ENCODE data around the gene CYLC2.

The CYLC2 gene

DNA sequence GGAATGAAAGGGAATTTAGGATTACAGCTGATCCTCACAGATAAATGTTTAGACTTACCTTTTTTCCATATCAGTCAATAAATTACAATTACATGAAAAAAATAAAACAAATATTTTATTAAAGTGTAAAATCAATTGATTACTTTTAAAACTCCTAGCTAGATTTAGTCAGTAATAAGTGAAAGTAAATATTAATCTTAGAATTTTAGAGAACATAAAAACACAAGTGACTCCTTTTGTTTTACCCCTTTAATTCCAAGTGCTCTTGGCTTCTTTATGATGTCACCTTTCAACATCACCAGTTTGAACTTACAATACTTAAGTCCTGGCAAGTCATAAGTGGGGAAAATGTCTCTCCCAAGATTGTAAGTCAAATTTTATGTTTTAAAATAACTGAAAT is at the start of gene CYLC2:
TSS of gene CYLC2 (plus strand) at position 301 of the 400 bp plus-strand sequence. CDS start at position 349, 48 bp downstream.
- DNase-seq: no peak

DNA sequence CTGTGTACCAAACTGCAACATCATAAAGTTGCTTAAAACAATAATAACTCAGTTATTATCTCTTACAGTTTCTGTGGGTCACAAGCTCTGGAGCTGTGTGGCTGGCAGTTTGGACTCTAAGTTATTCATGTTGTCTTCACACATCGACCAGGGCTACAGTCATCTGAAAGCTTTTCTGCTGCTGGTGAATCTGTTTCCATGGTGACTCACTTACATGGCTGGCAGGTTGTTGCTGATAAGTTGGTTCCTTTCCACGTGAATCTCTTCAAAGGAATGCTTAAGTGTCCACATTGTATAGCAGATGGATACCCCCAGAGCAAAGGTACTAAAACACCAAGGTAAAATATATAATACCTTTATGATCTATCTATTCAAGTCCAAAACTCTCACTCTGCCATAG is 44.8 kb upstream of the CYLC2 start:
- DNase-seq: no peak

DNA sequence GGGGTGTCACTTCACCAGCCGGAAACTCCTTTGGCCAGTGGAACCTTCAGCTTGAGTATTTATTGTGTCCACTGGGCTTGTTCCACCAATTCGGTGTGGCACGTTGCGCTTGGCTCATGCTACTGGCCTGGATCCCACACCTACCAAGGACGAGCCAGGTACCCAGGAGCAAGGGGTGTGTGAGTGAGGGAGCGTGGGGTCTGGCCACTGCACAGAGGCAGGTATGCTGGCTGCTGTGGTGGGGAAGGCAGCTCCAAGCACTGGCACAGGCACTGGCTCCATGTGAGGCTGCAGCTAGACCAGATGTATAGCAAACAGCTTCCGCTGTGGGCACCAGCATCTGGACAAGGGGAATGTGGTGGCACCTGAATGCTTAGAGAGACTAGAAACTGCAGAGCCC is 28.1 kb upstream of the CYLC2 start:
- DNase-seq: no peak

DNA sequence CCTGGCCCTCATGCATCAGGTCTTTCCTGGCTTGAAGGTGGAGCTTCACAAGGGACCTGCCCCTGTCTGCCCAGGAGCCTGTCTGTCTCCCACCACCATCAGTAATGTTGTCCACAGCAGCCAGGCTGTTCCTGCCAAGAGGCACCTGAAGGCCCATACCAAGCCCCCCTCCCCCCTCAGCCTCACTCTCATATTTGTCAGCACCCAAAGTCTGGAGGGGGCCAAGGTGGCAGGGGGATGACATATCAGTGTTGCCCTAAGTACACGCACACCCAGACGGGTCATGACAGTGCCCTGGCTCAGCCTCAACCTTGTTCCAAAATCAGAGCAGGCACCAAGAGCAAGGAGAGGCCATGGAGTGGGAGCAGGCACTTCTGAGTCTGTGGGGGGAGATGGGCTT is 27.2 kb upstream of the CYLC2 start:
- DNase-seq: no peak

GRCh38 chr9:102972780-102973179 is 22.4 kb upstream of the CYLC2 start:
- no peak for DNase-seq

- DNase-seq: no peak
Measured at GRCh38 chr9:102974530-102974929, 20.6 kb upstream of the CYLC2 start.

DNA sequence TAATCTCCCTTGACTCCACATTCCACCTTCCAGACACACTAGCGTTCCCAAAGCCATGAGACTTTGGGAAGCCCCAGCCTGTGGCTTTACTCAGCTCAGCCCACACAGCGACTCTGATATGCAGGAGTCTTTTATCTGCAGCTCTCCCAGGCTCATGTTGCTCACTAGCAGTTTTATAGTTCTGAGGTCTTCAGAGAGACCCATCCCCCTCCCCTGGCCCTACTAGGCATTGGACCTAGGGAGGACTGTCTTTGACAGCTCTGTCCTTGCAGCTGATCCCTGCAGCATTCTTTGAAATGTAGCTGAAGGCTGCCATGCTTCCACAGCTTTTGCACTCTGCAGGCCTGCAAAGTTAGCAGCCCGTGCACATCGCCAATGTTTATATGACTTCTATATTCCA is 19.9 kb upstream of the CYLC2 start:
- DNase-seq: no peak

DNA sequence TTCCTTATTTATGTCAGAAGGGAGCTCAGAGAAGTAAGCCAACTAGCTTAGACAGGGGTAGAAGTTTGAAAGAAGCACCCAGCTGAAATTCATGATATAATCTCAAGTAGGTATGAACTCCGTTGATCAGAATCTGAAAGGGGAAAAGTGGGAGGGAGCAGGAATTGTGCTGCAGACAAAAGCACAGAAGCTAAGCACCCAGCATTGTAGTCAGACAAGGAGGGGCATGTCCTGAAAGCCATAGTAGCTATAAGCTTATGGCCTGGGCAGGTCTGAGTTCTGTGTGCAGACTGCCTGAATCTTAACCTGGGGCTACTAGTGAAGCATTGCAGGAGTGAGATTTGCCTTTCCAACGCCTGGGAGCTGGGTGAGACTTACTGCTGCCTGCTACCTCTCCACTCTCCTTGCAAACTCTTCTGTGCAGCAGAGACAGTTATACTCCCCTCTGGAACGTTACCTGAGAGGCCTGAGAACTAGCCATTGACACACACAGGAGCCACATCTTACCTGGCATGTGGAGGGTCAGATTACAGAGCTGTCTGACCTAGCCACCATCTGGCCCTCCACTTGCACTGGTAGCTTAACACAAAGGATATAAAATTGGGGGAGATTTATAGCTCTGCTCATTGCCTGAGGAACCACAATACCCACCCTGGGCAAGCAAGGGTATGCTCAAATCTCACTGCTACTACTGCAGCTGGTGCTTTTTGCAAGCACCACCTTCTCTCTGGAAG is 9.8 kb upstream of the CYLC2 start:
- no peak for DNase-seq

- no peak for DNase-seq
Measured at GRCh38 chr9:102986425-102986824, 8.7 kb upstream of the CYLC2 start.

DNA sequence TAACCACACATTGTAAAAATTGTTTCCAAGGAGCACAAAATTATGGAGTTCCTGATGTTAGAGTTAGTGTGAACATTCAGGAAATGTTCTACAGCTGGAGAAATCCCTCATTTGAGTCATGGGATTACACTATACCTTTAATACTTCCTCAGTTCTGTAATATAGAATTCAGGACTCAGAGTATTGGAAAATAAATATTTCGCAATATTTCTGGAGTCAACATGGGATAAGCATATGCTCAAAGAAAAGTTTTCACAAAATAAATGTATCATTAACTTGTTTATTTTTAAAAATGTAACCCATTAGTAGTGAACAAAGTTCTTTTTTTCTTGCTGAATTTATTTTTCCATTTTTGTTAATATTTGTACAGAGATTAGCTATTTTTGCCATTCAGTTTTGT is 8.6 kb downstream of the CYLC2 start:
- no peak for DNase-seq

- no peak for DNase-seq
Measured at GRCh38 chr9:103014242-103014641, 19.1 kb downstream of the CYLC2 start.

- no peak for DNase-seq
Measured at GRCh38 chr9:103025796-103026195, 30.7 kb downstream of the CYLC2 start.

DNA sequence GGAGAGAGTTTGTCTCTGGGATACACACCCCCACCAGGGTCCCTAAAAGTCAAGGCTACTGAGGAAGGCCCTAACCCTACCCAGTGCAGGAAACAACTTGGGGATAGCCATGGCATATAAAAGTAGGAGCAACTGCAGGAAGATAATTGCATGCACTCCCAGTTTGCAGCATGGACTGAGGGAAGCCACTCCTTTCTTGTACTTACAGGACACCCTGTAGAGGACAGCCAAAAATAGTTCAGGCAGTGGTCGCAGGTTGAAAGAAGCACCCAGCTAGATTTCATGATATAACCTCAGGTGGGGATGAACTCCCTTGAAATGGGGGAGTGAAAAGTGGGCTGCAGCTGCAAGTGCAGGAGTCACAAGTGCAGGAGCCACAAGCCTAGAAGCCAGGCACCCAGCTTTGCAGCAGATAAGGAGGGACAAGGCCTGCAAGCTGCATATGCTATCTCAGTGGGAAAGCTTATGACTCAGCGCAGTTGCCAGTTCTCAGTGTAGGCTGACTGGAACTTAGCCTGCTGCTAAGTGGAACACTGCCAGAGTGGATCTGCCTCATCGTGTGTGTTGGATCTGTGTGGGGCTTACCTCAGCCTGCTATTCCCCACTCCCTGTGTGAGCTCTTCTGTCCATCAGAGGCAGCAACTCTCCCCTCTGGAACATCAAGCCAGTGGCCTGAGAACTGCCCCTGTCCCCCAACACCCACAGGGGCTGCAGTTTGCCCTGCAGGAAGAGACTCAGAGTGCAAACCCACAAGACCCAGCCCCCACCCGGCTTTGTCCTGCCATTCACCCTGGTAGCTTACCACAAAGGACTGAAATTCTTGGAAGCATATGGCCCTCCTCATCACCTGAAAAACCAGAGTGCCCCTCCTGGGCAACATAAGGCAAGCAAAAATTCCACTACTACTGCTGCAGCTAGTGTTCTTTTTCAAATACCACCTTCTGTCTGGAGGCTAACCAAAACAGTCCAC is 42.7 kb downstream of the CYLC2 start:
- no peak for DNase-seq

DNA sequence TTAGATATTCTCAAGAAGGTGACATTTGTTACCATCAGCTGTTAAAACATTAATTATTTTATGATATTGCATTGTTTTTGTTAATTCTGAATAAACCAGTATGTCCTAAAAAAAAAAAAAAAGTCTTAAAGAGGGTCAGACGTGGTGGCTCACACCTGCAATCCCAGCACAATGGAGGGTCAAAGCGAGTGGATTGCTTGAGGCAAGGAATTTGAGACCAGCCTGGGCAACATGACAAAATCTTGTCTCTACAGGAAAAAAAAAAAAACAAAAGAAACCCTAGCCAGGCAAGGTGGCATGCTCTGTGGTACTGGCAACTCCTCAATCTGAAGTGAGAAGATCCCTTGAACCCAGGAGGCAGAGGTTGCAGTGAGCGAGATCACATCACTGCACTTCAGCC is 46.8 kb downstream of the CYLC2 start:
- DNase-seq: no peak

Data from CD4-positive, alpha-beta T cell treated with Interleukin-4 for 4 hours (primary cell).